Neutrophil (primary cell): ENCODE measurements around the gene SGCG.

ENCODE experiments used
- H3K27ac ChIP-seq: fragments of 200-600 bp; sonication (generic); 2 replicates; pipeline ENCODE4 v1.5.1; 2016; ENCODE audit warnings: mild to moderate bottlenecking, moderate library complexity
- H3K27me3 ChIP-seq: fragments of 200-600 bp; sonication (generic); 2 replicates; pipeline ENCODE4 v1.6.0; 2016; ENCODE audit warnings: mild to moderate bottlenecking
- H3K36me3 ChIP-seq: fragments of 200-600 bp; sonication (generic); 2 replicates; pipeline ENCODE4 v1.5.1; 2017
- H3K4me1 ChIP-seq, 2 experiments: fragments of 200-600 bp in 1 of 2; sonication (generic) in 1 of 2; 1 replicate in 1 of 2; 2 replicates in 1 of 2; pipeline versions ENCODE4 v1.5.1 to v1.6.1; 2013 to 2016; ENCODE audit warnings: low read depth in 1 of 2, low read length in 1 of 2, mild to moderate bottlenecking in 1 of 2, moderate library complexity in 1 of 2; ENCODE audit not compliant: control insufficient read depth in 1 of 2, insufficient read depth in 1 of 2
- H3K4me3 ChIP-seq, 2 experiments: fragments of 200-600 bp in 1 of 2; sonication (generic) in 1 of 2; 1 replicate in 1 of 2; 2 replicates in 1 of 2; pipeline ENCODE4 v1.5.1; 2013 to 2016; ENCODE audit warnings: low read depth in 1 of 2, low read length in 1 of 2, mild to moderate bottlenecking in 1 of 2, moderate library complexity in 1 of 2
- H3K9me3 ChIP-seq: fragments of 200-600 bp; sonication (generic); 2 replicates; pipeline ENCODE4 v1.5.1; 2016
- CTCF ChIP-seq: fragments of 200-600 bp; sonication (generic); IDR thresholded peaks from 2 replicates; pipeline ENCODE4 v1.5.1; 2016; ENCODE audit warnings: antibody characterized with exemption

SGCG gene

GRCh38 chr13:23159760-23160637 lies 20.8 kb upstream of the SGCG start:
- no peaks in the 10 kb centered on the region for H3K4me1 ChIP-seq
- no peak overlapping the region for H3K4me3 ChIP-seq
- H3K27me3 ChIP-seq = peaks cover 49% of the 10 kb centered on the region
- no peaks in the 10 kb centered on the region for H3K36me3 ChIP-seq
- no peaks in the 10 kb centered on the region for H3K9me3 ChIP-seq
- no peak for TF ChIP-seq CTCF
- no peak overlapping the region for H3K27ac ChIP-seq

GRCh38 chr13:23160638-23161480 lies 19.9 kb upstream of the SGCG start:
- TF ChIP-seq CTCF = no peak
- H3K36me3 ChIP-seq = no peaks in the 10 kb centered on the region
- H3K27me3 ChIP-seq = peaks cover 49% of the 10 kb centered on the region
- no peak overlapping the region for H3K4me3 ChIP-seq
- no peaks in the 10 kb centered on the region for H3K9me3 ChIP-seq
- no peaks in the 10 kb centered on the region for H3K4me1 ChIP-seq
- no peak overlapping the region for H3K27ac ChIP-seq

GRCh38 chr13:23161481-23161825 lies 19.3 kb upstream of the SGCG start:
- H3K9me3 ChIP-seq = no peaks in the 10 kb centered on the region

DNA sequence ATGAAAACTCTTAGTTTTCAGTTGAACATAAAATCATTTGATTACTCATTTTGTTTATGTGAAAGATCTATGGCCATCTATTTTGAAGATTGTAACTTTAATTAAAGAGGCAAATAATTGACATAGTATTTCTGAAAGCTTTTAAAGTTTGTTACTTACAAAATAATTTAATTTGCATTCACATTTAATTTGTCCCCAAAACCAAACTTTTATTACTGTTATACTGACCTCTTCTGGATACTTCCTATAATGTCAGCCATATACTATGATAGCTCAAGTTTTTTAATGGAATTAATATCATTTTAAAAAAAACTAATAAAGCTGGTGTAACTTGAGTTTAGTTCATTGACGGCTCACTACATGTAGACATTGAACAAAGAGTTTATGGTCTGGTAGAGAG lies 4.9 kb upstream of the SGCG start:
- H3K9me3 ChIP-seq = no peaks in the 10 kb centered on the region
- H3K4me1 ChIP-seq = no peaks in the 10 kb centered on the region
- no peak overlapping the region for H3K4me3 ChIP-seq
- TF ChIP-seq CTCF = no peak
- H3K27ac ChIP-seq = no peak overlapping the region
- H3K27me3 ChIP-seq = no peaks in the 10 kb centered on the region
- no peaks in the 10 kb centered on the region for H3K36me3 ChIP-seq

More at GRCh38 chr13:23161481-23161825, 19.3 kb upstream of the SGCG start:
- H3K27me3 ChIP-seq = peaks cover 49% of the 10 kb centered on the region
- H3K4me1 ChIP-seq = no peaks in the 10 kb centered on the region
- no peak for TF ChIP-seq CTCF
- no peak overlapping the region for H3K4me3 ChIP-seq
- no peaks in the 10 kb centered on the region for H3K36me3 ChIP-seq
- no peak overlapping the region for H3K27ac ChIP-seq

- Histone ChIP-seq H3K4me1 (no peaks in the 10 kb centered on the region), H3K9me3 (no peaks in the 10 kb centered on the region), H3K27me3 (peaks cover 3% of the 10 kb centered on the region), H3K4me3 (no peak overlapping the region), H3K36me3 (no peaks in the 10 kb centered on the region), H3K27ac (no peak overlapping the region)
- no peak for TF ChIP-seq CTCF
Measured at GRCh38 chr13:23182142-23182541, 1.4 kb downstream of the SGCG start.
